ENCODE measurements around the gene CDK10.

- TF ChIP-seq ZNF274 (IDR thresholded peaks at IDR 0.05; ENCODE audit: low read depth, low read length) (no peak), YY1 (IDR thresholded peaks at IDR 0.05; ENCODE audit: insufficient read depth, insufficient read length) (no peak)
Observed at GRCh38 chr16:89637379-89637778, 49.1 kb upstream of the CDK10 start.
